T-helper 1 cell treated with Interleukin-12 subunit alpha and Interleukin-12 subunit beta and Interleukin-4 antibody, amounts not matched to agents 30 μg/mL and 1 μg/mL, for 36 hours (primary cell): ENCODE data around the gene LSAMP.

ENCODE experiments used
- H3K27ac Mint-ChIP-seq: one replicate; pipeline ENCODE4 v1.8.0; 2021; ENCODE audit warnings: mild to moderate bottlenecking, mixed read lengths
- H3K27me3 Mint-ChIP-seq: one replicate; pipeline ENCODE4 v1.8.0; 2021; ENCODE audit warnings: low read depth, mixed read lengths
- H3K36me3 Mint-ChIP-seq: one replicate; pipeline ENCODE4 v1.8.0; 2021; ENCODE audit warnings: low read depth, mixed read lengths
- H3K4me1 Mint-ChIP-seq: one replicate; pipeline ENCODE4 v1.8.0; 2021; ENCODE audit warnings: low read depth, mixed read lengths
- H3K4me3 Mint-ChIP-seq: one replicate; pipeline ENCODE4 v1.8.0; 2021; ENCODE audit warnings: mild to moderate bottlenecking, moderate library complexity, mixed read lengths
- H3K9me3 Mint-ChIP-seq: one replicate; pipeline ENCODE4 v1.8.0; 2021; ENCODE audit warnings: mixed read lengths

LSAMP gene

DNA sequence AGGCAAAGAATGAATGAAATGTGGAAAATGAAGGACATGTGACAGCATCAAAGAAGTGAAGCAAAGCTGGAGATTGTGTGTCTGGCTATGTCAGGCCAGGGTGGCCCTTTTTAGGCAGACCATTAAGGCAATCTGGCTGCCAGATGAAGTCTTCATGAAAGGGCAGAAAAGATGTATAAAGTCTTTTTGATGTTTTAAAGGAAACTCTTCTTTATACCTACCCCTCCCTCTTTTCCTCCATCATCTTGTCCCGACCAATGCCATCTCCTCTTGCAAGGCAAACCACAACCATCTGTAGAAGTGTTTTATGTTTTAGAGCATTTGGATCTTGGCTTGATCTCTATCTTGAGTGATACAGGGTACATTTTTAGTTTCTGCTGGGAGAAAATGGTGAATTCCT lies 259.2 kb downstream of the LSAMP start:
- Mint-ChIP-seq H3K27me3 (no peaks in the 10 kb centered on the region), H3K27ac (no peak overlapping the region), H3K9me3 (no peaks in the 10 kb centered on the region), H3K36me3 (no peaks in the 10 kb centered on the region), H3K4me1 (no peaks in the 10 kb centered on the region), H3K4me3 (no peak overlapping the region)

DNA sequence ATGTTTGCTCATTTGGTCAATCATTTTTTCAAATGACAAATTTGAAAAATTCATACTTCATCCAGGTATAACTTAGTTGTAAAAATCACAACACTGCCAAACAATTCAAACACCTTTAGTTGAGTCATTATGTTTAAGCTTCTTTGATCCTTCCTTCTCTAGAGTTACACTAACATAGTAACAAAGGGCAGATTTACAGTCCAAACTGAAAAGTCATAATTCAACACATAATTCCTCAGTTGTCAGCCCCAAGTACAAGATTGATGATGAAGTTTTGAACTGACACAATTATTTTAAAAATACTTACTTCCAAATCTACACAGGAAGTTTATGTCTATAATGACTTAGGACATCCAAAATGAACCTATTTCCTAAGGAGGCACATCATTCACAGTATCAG lies 264.1 kb downstream of the LSAMP start:
- Mint-ChIP-seq H3K9me3 (no peaks in the 10 kb centered on the region), H3K36me3 (no peaks in the 10 kb centered on the region), H3K27me3 (no peaks in the 10 kb centered on the region), H3K4me3 (no peak overlapping the region), H3K27ac (no peak overlapping the region), H3K4me1 (no peaks in the 10 kb centered on the region)

DNA sequence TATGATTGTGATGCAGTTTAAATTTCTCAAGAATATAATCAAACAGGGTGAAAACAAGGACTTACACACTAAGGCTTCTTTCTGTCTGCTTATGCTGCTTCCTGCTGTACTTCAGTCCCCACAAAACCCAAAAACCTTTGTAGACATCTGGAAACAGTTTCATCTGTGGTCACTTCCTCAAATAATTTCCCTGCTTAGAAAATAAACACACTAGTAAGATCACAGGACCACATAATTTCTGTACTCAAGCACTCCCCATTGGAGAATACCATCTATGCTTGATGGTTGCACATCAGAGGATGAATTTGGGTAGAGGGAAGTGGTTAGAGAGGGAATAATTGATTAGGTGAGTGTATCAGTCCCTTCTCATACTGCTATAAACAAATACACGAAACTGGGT lies 266.2 kb downstream of the LSAMP start:
- H3K27ac Mint-ChIP-seq, result no peak overlapping the region
- no peaks in the 10 kb centered on the region for H3K27me3 Mint-ChIP-seq
- no peaks in the 10 kb centered on the region for H3K9me3 Mint-ChIP-seq
- no peaks in the 10 kb centered on the region for H3K36me3 Mint-ChIP-seq
- H3K4me3 Mint-ChIP-seq, result no peak overlapping the region
- no peaks in the 10 kb centered on the region for H3K4me1 Mint-ChIP-seq

DNA sequence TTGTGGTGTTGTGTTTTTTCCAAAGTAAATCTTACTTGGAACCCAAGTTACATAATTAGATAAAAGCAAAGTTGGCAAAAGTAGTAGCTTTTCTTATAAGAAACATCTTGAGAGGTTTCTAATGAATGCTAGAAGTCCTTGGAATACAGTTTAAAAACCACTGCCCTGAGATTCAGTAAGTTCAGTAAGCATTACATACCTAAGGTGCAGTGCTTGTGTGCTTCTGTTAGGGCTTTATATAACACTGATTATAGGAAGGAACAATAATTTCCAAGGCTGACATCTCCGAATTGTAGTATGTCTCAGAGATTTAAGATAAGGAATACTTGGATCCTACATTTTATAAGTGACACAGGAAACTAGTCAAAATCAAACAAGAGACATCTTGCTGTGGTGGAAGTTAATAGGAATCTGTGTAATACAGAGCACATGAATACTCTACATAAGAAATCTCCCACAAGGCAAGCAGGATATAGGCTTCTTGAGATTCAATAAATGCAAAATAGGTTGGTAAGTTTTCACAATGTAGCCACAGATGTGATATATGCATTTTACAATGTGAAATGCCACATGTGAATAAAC lies 268.2 kb downstream of the LSAMP start:
- H3K4me3 Mint-ChIP-seq, result no peak overlapping the region
- H3K4me1 Mint-ChIP-seq, result no peaks in the 10 kb centered on the region
- H3K9me3 Mint-ChIP-seq, result no peaks in the 10 kb centered on the region
- H3K36me3 Mint-ChIP-seq, result no peaks in the 10 kb centered on the region
- H3K27me3 Mint-ChIP-seq, result no peaks in the 10 kb centered on the region
- no peak overlapping the region for H3K27ac Mint-ChIP-seq

DNA sequence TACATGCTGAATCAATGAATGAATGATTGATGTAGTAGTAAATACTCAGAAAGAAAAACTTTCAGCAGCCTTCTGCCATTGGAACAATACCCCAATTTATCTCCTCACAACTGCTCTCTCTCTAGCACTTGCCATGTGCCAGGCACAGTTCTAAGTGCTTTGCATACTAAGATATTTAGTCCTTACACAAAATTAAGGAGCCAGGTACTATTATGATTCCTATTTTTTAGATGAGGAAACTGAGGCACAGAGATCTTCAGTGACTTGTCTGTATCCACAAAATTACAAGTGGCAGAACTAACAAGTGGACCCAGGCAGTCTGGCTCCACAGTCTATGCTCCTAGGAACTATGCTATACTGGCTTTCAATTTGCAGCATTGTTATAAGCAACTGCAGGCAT lies 279.2 kb downstream of the LSAMP start:
- H3K27me3 Mint-ChIP-seq, result no peaks in the 10 kb centered on the region
- no peaks in the 10 kb centered on the region for H3K9me3 Mint-ChIP-seq
- H3K36me3 Mint-ChIP-seq, result no peaks in the 10 kb centered on the region
- no peaks in the 10 kb centered on the region for H3K4me1 Mint-ChIP-seq
- no peak overlapping the region for H3K4me3 Mint-ChIP-seq
- H3K27ac Mint-ChIP-seq, result no peak overlapping the region

DNA sequence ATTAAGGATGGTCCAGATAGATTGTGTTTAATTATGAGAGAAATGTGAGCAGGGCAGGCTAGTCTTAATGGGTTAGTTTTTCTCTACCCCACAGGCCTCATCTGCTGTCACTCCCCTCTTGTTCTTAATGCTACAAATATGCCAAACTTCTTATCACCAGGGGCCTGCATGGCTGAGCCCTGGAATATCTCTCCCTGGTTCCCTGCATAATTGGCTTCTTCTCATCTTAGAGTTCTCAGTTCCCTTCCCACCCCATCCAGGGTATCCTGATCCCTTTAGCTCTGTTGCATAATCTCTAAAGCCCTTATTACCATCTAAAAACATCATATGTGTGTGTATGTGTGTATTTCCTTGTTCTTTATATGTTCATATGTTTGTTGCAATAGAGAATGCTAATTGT lies 279.6 kb downstream of the LSAMP start:
- Mint-ChIP-seq H3K36me3 (no peaks in the 10 kb centered on the region), H3K27ac (no peak overlapping the region), H3K4me3 (no peak overlapping the region), H3K4me1 (no peaks in the 10 kb centered on the region), H3K27me3 (no peaks in the 10 kb centered on the region), H3K9me3 (no peaks in the 10 kb centered on the region)

DNA sequence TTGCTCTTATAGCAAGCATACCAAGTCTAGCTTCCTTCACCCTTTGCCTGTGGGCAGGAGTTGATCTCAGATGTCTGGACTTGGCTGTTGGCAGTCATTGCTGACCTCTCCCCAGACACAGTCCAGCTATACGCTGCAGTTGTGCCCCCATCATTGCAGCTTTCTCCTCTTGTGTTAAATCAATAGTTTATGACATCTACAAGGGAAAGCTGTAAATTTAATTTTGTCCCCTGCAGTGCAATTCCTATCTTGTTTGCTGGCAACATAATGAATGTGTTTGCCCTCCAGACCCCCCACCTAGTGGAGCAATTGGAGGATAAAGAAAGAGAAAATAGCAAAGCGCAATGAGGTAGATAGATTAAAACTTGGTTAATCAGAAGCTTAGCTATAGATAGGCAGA lies 280.2 kb downstream of the LSAMP start:
- Mint-ChIP-seq H3K27ac (no peak overlapping the region), H3K9me3 (no peaks in the 10 kb centered on the region), H3K27me3 (no peaks in the 10 kb centered on the region), H3K4me3 (no peak overlapping the region), H3K4me1 (no peaks in the 10 kb centered on the region), H3K36me3 (no peaks in the 10 kb centered on the region)

DNA sequence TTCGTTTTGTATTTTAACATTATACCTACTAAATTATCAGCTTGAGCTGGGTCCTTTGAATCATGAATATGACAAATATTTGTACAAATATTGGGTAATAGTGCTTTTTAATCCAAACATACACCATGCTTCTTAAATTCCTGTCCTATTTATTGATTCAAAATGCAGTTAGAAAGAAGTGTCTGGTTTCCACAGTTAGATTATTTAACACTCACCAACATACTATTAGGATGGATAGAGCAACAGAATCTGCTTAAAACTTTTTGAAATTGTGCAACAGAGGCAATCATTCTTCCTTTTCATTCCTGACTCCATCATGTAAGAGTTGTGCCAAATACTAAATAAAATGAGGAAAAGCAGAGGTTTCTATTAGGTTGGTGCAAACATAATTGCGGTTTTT lies 281.2 kb downstream of the LSAMP start:
- Mint-ChIP-seq H3K27ac (no peak overlapping the region), H3K4me1 (no peaks in the 10 kb centered on the region), H3K9me3 (no peaks in the 10 kb centered on the region), H3K36me3 (no peaks in the 10 kb centered on the region), H3K4me3 (no peak overlapping the region), H3K27me3 (no peaks in the 10 kb centered on the region)

DNA sequence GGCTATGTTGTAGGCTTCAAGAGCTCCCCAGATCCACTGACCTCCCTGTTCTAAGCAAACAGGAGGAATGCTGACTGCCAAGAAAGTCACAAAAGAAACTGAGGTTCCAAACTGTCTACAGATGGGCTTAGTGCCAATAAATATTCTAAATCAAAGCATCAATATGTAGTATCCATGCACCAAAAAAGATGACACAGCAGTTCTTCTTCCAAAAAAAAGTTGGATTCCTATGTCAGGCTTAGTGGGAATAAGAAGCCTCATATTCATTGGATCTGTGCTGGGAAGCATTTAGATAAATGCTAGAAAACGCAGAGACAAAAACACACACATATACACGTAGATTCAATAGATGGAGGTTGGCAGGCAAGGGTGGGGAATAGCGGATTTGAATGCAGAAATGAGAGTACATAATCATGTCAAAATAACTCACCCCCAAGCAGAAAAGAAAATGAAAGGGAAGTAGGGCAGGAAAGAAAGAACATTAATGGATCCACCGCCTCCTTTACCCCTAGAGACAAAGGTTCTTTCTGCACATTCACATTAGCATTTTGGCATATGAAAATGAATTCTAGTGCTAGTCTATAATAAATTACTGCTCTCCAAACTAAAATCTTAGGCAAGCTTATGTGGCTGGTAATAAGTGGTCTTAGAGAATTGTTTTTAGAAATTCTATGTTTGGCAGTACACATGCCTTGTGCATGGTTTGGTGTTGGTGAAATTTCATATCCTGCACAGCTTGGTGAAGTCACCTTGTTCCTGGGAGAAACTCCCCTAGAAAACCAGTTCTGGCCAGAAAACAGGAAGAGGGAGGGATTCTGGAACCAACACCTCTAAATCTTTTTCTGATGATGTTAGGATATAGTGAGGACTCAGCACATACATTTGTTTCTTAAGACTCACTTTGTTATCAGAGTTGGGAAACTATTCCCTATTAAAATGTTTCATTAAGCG lies 283.4 kb downstream of the LSAMP start:
- H3K9me3 Mint-ChIP-seq, result no peaks in the 10 kb centered on the region
- H3K4me1 Mint-ChIP-seq, result no peaks in the 10 kb centered on the region
- H3K27ac Mint-ChIP-seq, result no peak overlapping the region
- H3K27me3 Mint-ChIP-seq, result no peaks in the 10 kb centered on the region
- no peak overlapping the region for H3K4me3 Mint-ChIP-seq
- no peaks in the 10 kb centered on the region for H3K36me3 Mint-ChIP-seq

DNA sequence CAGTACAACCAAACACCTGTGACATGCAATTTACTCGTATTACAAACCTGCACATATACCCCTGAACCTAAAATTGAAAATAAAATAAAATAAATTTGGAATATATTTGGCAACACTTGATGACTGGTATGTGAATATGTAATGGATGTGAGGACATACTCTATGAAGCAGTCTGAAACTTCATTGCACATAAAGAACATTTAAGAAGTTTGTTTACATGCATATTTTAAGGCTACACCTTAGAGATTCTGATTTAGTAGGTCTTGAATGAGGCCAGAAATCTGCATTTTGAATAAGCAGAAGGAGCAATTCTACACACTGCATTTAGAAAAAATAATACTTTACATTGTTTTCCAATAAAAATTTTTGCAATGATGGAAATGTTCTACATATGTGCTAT lies 284.7 kb downstream of the LSAMP start:
- no peak overlapping the region for H3K4me3 Mint-ChIP-seq
- no peak overlapping the region for H3K27ac Mint-ChIP-seq
- H3K4me1 Mint-ChIP-seq, result no peaks in the 10 kb centered on the region
- H3K36me3 Mint-ChIP-seq, result no peaks in the 10 kb centered on the region
- no peaks in the 10 kb centered on the region for H3K27me3 Mint-ChIP-seq
- no peaks in the 10 kb centered on the region for H3K9me3 Mint-ChIP-seq

DNA sequence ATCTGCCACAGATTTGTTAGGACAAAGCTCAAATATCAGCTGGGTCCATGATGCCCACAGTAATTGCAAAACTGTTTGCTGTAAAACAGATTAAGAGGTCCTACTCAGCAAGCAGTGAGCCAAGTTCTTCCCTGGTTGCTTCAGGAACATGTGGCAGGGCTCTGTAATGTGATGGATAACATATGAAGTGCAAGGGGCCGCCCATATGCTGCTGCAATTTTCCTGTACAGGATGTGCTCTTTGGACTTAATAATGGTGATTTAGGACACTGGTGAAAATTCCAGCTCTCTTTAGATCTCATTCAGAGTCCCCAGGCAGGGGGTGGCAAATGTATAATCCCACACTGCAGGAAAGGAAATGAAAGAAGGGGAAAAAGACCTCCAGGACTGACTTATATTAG lies 289.4 kb downstream of the LSAMP start:
- H3K4me3 Mint-ChIP-seq, result no peak overlapping the region
- H3K27ac Mint-ChIP-seq, result no peak overlapping the region
- no peaks in the 10 kb centered on the region for H3K27me3 Mint-ChIP-seq

DNA sequence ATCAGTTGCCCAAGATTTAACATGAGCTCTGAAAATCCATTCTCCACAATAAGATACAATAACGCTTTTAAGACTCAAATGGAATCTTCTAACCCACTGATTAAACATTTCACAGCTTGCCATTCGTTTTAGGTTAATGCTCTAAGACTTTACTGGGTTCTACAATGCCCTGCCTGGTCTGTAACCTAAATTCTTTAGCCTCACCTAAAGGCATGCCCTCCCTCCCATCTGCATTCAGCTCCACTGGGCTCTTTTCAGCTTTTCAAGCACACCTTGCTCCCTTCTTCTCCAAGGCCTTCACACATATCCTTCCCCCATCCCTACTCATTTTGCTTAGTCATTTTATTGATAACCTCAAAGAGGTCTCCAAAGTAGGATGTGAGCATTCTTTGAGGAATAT lies 290.9 kb downstream of the LSAMP start:
- no peak overlapping the region for H3K4me3 Mint-ChIP-seq
- H3K36me3 Mint-ChIP-seq, result no peaks in the 10 kb centered on the region
- no peaks in the 10 kb centered on the region for H3K9me3 Mint-ChIP-seq
- H3K27ac Mint-ChIP-seq, result no peak overlapping the region
- H3K4me1 Mint-ChIP-seq, result no peaks in the 10 kb centered on the region
- H3K27me3 Mint-ChIP-seq, result no peaks in the 10 kb centered on the region

More for the DNA sequence above, 289.4 kb downstream of the LSAMP start:
- H3K4me1 Mint-ChIP-seq, result no peaks in the 10 kb centered on the region
- H3K36me3 Mint-ChIP-seq, result no peaks in the 10 kb centered on the region
- H3K9me3 Mint-ChIP-seq, result no peaks in the 10 kb centered on the region

DNA sequence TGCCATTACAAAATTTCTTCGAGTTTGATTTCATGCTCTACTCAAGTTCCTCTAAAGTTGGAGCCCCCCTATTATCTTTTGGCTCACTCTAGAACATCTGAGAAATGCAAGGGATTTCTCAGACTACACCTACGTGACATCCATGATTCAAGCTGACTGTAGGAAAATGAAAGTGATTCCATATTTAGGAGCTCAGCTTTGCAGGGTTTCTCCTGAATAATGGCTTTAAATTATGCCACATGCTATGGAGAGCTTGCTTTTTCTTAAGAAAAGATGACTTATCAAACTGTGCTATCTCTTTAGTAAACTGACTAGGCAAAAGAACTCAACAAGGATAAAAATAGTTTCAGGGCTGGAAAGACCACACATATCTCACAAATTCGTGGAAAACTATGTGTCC lies 292.1 kb downstream of the LSAMP start:
- H3K36me3 Mint-ChIP-seq, result no peaks in the 10 kb centered on the region
- H3K9me3 Mint-ChIP-seq, result no peaks in the 10 kb centered on the region
- H3K4me3 Mint-ChIP-seq, result no peak overlapping the region
- H3K27me3 Mint-ChIP-seq, result no peaks in the 10 kb centered on the region
- H3K27ac Mint-ChIP-seq, result no peak overlapping the region
- H3K4me1 Mint-ChIP-seq, result no peaks in the 10 kb centered on the region

DNA sequence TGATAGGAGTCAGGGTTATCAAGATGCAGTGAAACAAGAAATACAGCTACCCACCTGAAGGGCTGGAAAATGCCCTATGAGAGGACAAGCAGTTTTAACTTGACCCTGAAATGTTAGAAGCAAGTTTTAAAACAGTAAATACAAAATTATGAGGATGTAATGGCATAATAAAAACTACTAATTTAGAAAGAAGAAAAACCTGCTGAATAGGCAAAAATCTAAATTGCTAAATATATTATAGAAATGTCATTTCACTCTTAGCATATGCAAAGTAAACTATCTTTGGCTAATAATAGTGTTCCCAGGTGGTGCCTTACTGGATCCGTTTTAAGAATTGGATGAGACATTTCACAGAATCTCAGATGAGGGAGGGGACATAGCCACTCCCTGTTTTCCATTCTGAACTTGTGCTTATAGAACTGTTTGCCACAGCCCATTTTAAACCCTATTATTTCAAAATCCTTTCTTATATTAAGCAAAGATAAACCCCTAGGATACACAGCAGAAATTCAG lies 294.6 kb downstream of the LSAMP start:
- Mint-ChIP-seq H3K27me3 (no peaks in the 10 kb centered on the region), H3K4me1 (no peaks in the 10 kb centered on the region), H3K9me3 (peaks cover 3% of the 10 kb centered on the region), H3K4me3 (no peak overlapping the region), H3K36me3 (no peaks in the 10 kb centered on the region), H3K27ac (no peak overlapping the region)
